Measurements from ENCODE around the gene TECTB.

TECTB gene

DNA sequence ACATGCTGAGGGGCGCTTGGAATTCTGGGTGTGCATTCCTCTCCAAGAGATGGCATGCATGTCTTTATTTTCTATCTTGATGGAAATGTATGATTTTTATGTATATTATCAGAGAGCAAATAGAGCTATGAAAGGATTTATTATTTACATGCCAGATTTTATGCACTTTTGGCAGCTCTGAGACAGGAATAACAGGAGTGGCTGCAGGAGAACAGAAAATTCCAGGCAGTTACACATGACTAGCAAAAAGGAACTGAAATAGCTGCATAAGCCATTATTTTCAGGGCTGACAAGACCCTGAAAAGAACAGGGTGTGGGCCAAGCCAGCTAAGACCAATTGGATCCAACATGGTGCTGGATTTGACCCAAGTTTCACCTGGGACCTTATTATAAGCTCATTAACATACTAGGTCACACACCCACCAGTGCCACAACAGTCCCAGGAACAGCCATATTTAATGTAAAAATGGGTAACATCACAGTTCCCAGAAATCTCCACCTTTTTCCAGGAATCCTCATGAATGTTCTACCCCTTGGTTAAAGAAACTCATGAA is 47.5 kb downstream of the TECTB start:
- TF ChIP-seq, protein P1, sequence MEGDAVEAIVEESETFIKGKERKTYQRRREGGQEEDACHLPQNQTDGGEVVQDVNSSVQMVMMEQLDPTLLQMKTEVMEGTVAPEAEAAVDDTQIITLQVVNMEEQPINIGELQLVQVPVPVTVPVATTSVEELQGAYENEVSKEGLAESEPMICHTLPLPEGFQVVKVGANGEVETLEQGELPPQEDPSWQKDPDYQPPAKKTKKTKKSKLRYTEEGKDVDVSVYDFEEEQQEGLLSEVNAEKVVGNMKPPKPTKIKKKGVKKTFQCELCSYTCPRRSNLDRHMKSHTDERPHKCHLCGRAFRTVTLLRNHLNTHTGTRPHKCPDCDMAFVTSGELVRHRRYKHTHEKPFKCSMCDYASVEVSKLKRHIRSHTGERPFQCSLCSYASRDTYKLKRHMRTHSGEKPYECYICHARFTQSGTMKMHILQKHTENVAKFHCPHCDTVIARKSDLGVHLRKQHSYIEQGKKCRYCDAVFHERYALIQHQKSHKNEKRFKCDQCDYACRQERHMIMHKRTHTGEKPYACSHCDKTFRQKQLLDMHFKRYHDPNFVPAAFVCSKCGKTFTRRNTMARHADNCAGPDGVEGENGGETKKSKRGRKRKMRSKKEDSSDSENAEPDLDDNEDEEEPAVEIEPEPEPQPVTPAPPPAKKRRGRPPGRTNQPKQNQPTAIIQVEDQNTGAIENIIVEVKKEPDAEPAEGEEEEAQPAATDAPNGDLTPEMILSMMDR (IDR thresholded peaks at IDR 0.05; ENCODE audit: unreplicated experiment in 3 of 3), result no peak
- Mint-ChIP-seq H3K27me3 (ENCODE audit: low read depth) (peaks cover 11% of the 10 kb centered on the region), H3K4me1 (peaks cover 10% of the 10 kb centered on the region), H3K9me3 (no peaks in the 10 kb centered on the region), H3K36me3 (ENCODE audit: low read depth) (no peaks in the 10 kb centered on the region), H3K4me3 (no peak overlapping the region), H3K27ac (peak overlapping the region in 2 of 3 experiments; percentile 43 to 75)

DNA sequence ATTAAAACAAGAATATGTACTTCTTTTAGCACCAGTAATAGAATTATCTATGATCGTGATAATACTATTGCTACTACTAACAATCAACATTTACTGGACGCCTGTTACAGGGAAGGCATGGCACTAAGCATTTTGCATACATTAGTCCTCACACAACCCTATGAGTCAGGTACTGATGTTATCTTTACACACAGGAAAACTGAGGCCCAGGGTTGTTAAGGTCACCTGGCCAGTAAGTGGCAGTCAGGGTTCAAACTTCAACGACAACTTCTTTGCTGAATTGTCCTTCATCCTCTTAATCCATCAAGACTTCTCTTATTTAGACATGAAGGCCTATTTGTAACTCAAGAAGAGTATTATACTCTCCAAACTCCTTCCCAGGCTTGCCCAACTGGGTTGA is 48.8 kb downstream of the TECTB start:
- Mint-ChIP-seq H3K9me3 (no peaks in the 10 kb centered on the region), H3K27ac (no peak overlapping the region), H3K27me3 (ENCODE audit: low read depth) (peaks cover 3% of the 10 kb centered on the region), H3K36me3 (ENCODE audit: low read depth) (no peaks in the 10 kb centered on the region), H3K4me3 (no peak overlapping the region), H3K4me1 (peaks cover 10% of the 10 kb centered on the region)
- TF ChIP-seq, protein P1 (IDR thresholded peaks at IDR 0.05; ENCODE audit: unreplicated experiment in 3 of 3), result no peak

DNA sequence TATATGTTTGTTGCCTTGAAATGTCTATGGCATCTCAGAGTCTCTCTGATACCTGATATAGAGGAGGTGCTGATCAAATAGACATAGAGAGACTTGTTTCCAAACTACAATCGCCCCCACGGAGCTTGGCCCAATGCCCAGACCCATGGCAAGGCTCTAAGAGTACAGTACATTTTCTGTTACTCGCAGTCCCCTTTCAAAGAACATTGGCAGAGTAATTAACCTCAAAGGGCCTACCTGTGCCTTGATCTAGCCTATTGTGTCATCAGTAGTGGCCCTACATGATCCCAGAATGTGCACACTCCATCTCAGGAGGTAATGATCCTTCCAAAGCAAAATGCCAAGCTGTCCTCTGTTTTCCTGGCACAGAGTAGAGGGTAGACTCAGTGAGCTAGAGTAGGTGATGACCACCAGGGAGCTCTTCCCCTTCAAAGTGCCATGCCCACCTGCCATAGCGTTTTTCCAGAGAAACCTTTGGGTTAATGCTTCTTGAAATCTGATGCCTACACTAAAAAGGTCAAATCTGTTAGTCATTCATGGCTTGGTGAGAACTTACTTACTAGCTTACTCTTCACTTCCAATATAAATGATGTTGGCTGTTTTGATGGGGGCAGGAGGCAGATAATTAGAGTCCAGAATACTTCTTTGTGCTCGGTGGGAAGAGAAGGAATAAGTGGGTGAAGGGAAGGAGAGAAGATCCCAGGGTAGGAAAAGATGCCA is 49.5 kb downstream of the TECTB start:
- H3K27ac Mint-ChIP-seq, result no peak overlapping the region
- H3K4me3 Mint-ChIP-seq, result no peak overlapping the region
- no peaks in the 10 kb centered on the region for H3K9me3 Mint-ChIP-seq
- H3K36me3 Mint-ChIP-seq (ENCODE audit: low read depth), result no peaks in the 10 kb centered on the region
- TF ChIP-seq, protein P1 (IDR thresholded peaks at IDR 0.05; ENCODE audit: unreplicated experiment in 3 of 3), result no peak
- H3K4me1 Mint-ChIP-seq, result peaks cover 10% of the 10 kb centered on the region
- H3K27me3 Mint-ChIP-seq (ENCODE audit: low read depth), result peaks cover under 1% of the 10 kb centered on the region

DNA sequence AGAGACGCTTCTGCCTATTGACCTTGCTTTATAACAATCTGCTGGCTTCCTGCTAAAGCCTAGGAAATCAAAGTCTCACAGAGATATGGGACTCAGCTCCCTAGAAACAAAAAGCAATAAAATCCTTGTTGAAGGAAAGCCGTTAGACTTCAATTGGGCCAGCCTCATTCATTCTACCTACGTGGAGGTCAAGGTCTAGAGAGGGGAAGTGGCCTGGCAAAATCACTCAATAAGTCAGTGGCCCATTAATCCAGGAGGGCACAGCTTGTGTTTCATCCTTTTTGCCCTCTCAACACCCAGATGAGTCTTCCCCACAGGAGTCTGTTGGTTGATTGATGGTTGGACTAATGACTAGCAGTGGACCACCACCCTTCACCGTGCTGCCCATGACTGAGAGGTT is 50.3 kb downstream of the TECTB start:
- Mint-ChIP-seq H3K36me3 (ENCODE audit: low read depth) (no peaks in the 10 kb centered on the region), H3K27ac (no peak overlapping the region), H3K4me3 (no peak overlapping the region), H3K9me3 (no peaks in the 10 kb centered on the region), H3K27me3 (ENCODE audit: low read depth) (no peaks in the 10 kb centered on the region), H3K4me1 (peaks cover 10% of the 10 kb centered on the region)
- TF ChIP-seq, protein P1 (IDR thresholded peaks at IDR 0.05; ENCODE audit: unreplicated experiment in 3 of 3), result no peak

DNA sequence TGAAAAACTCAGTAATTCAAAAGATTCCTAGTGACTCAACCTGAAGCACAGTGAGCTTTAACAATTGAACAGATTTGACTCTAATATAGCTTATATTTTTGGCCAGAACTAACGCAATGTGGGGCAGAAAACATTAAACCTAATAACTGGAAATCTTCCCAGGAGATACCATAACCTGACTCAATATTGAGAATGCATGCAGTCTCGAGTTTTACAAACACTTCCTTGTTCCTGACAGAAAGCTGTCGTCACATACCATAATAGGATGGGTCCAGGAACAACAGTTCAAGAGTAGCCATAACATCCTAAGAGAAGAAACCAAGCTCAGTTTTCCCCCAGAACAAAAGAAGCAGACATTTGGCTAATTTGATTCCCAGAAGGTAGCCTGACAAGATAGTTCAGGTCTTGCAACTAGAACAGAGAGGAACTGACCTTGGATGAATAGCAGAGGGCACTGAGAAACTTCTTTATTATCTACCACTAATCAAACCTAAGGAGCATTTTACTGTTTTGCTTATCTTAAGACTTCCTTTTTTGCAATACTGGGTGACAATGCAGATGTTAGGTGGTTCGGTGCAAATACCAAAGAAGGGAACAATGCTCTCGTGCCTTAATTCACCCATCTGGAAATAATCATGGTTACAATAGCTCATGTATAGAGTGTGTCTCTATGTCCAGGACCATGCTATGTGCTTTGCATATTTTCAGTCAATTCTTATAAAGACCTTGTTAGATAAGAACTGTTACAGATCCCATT is 52.1 kb downstream of the TECTB start:
- H3K4me1 Mint-ChIP-seq, result peaks cover 8% of the 10 kb centered on the region
- TF ChIP-seq, protein P1 (IDR thresholded peaks at IDR 0.05; ENCODE audit: unreplicated experiment in 3 of 3), result no peak

More for the DNA sequence above, 52.1 kb downstream of the TECTB start:
- H3K36me3 Mint-ChIP-seq (ENCODE audit: low read depth), result no peaks in the 10 kb centered on the region
- H3K27me3 Mint-ChIP-seq (ENCODE audit: low read depth), result no peaks in the 10 kb centered on the region
- H3K4me3 Mint-ChIP-seq, result no peak overlapping the region
- H3K27ac Mint-ChIP-seq, result no peak overlapping the region
- no peaks in the 10 kb centered on the region for H3K9me3 Mint-ChIP-seq
